CMK (cell line): Measurements from ENCODE around the gene NRP1.

Source experiments
- DNase-seq: peaks from one replicate; pipeline ENCODE4 v3.0.0-alpha.2; 2010; ENCODE audit warnings: low read depth

Gene NRP1

DNA sequence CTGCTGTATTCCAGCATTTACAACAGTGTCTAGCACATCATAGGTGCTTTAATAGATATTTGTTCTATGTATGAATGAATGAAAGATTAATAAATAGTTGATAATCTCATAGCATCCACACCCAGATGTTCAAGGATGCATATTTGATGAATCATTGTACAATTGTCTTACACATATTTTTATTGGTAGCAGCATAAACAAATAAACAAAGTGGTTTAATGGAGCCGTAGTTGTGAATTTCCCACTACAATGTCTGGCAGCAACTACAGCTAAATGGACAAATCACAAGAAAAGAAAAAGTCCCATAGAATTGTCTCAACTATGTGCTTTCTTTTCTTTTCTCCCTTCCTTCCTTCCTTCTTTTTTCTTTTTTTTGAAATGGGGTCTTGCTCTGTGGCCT, 150.8 kb downstream of the NRP1 start:
- no peak for DNase-seq

DNA sequence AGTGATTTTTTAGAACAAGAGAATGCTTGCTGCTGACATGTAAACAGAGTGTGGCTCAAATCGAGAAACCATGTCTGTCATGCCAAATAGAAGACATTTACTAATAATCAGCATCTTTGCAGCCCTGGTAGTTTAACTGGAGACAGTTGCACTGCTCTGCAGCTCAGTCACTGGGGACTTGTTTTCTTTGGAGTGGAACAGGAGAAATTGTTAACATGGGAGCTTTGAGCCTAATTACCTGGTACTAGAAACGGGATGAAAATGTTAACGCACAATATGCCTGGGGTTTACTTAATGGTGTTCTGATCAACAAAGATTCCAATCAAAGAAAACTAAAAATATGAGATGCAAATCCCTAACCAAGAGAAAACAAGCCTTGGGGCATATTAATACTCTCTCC, 153.5 kb downstream of the NRP1 start:
- DNase-seq, result no peak

DNA sequence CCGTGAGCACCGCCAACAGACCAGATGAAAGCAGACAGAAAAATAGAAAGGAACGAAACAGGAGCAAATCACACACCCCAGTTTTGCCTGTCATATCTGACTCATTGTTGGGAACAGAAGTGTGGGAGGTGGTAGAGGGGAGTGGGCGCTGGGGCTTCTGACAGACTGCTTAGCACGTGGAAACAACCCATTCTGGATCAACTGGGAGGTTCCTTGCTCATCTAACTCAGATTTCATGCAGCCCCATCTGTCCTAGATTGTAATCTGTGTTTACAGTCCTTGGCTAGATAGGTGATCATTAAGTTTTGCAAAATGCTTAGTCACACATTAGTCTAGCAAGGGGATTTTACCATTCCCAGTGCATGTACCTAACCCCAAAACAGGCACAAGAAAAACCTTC, 154.1 kb downstream of the NRP1 start:
- DNase-seq, result no peak

DNA sequence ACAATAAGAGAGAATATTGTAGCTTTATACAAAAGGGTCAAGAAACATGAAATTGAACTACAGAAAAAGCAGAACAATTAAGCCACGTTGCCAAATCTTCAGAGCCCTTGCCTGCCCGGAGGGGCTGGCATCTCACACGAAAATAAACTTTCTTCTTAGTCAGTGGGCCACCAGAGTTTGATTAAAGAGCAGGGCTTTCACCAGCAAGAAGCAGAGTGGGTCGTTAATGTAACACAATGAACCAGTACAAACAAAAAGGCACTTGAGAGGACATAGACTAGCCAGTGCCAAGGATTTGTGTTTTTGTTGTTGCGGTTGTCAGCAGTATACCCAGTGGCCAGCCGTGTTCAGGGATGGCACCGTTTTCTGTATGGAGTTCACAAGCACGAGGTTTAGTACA, 155.4 kb downstream of the NRP1 start:
- no peak for DNase-seq

DNA sequence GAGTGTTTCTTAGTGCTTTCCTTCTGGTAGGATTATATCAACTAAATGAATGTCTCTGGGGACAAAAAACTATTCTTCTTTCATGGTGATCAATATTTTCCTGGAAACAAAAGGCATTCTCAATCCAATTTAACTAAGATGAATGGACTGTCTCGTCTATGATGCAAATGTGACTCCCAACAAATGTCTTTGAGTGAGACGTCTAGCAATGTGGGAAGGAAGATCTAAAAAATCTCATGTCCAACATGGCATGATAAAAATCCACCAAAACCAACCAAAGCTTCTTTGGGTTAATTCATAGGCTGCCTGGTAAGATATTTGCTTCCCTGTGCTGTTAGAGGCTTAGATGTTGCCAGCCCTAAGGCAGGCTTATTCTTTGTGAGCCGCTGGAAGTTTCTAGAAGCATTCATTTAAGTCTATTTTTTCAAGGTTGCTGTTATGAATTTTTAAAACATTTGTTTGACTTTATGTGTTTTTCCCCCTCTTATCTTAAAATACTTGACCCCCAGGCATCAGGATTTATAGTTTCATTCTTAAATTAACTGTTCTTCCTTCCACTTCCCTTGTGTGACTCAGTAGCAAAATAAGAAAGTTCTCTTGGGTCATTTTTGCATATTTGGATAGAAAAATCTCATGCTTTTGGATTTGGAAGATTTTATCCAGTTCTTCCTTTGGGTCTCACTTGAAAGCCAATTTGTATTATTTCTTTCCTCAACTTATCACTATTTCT, 156.3 kb downstream of the NRP1 start:
- DNase-seq, result no peak

DNA sequence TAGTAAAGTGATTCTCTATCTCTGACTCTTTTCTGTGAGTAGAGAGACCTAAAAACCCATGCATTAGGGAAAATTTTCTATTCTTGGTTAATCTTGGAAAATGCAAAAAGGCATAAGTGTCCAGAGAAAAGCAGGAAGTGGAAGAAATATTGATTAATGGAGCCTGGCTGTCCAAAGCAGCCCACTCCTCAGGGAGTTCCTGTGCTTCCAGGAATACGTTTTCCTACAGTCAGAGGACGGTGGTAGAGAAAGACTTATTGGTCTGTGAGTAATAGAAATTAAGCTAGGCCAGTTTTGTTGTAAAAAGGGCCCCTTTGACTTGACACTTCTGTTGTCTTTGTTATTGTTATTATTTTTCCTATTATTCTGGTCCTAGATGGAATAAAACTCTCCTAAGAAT, 157.8 kb downstream of the NRP1 start:
- no peak for DNase-seq

DNA sequence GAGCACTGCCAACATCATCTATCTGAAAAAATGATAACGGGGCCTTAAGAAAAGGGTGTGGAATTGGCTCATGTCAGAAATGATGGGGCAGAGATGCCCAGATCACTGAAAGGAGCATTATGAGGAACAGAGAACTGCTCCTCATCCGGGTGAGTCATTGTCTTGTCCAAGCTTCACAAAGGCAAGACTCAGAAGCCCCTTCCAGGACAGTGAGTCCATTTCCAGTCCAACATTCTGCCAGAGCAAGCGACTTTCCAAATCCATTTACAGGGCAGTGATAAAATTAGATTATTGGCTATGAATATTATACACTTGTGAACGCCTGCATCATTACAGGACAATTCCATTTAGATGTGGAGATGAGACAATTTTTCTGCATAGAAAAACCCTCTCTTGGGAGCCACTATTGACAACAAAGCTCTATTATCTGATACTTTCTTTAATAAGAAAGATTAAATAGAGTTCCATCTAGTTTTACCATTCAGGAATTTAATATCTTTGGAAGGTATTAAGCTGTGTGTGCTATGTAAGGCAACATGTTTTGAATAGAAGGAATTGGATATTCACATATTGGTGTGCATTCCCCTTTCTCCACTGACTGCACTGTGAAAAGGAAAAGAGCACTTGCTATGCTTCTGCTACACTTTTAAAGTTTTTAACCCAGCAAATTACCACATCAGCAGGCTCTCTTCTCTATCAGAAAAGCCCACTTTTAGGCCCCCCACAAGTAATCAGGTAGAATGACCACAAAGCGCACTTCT, 159.6 kb downstream of the NRP1 start:
- DNase-seq, result no peak

DNA sequence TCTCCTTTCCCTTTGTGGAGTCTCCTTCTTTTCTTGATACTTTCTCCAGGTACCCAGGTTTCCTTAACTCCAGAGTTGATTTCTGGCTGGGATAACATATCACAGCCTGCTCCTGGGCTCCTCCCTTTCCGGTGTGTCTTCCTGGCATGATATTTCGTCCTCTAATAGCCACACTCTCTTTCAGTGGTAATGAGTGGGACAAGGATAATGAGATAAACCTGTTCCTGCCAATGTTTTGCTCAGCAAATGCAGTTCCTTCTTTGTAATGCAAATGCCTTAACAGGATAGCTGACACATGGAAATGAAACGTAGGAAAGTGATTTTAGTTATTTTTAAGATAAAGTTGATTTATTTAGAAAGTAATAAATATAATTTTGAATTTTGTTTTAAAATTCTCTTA, 168.6 kb downstream of the NRP1 start:
- no peak for DNase-seq

DNA sequence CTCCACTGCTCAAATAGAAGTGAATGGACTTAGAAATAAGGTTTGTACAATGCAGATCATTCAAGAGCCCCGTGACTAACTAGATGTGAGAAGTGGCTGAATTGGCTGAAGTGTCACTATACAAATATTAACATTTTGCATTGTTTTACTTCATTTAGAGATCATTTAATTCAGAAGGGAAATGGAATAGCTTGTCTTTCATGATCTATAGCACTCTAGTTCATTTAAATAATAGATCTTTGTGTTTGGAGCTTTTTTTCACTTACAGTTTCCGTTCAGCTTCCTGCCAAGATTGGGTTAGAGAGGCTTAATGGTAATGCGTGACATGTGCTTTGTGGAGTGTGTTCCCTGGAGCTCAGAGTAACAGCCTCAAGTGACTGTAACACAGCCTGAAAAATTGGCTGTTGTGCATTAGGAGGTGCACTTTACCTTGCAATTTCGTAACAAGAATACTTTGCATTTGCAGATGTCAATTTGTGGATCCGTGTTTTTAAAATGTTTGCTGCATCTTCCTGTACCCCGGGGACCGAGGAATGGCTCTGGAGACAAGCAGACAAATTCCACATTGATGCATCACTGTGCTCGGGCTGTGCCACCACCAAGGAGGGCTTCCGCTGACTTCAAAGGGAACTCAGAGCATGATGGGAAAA, 170.3 kb downstream of the NRP1 start:
- no peak for DNase-seq

DNA sequence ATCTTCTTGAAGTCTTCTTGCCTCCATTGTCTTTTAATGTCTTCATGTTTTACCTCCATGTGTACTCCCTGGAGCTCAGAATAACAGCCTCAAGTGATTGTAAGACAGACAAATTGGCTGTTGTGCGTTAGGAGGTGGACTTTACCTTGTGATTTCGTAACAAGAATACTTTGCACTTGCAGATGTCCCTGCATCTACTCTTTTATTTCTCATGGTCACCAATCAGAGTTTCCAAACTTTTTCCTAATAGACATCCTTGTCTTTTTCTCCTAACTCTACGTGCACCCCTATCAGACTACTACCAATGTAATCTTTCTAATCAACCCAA, 172.3 kb downstream of the NRP1 start:
- no peak for DNase-seq

DNA sequence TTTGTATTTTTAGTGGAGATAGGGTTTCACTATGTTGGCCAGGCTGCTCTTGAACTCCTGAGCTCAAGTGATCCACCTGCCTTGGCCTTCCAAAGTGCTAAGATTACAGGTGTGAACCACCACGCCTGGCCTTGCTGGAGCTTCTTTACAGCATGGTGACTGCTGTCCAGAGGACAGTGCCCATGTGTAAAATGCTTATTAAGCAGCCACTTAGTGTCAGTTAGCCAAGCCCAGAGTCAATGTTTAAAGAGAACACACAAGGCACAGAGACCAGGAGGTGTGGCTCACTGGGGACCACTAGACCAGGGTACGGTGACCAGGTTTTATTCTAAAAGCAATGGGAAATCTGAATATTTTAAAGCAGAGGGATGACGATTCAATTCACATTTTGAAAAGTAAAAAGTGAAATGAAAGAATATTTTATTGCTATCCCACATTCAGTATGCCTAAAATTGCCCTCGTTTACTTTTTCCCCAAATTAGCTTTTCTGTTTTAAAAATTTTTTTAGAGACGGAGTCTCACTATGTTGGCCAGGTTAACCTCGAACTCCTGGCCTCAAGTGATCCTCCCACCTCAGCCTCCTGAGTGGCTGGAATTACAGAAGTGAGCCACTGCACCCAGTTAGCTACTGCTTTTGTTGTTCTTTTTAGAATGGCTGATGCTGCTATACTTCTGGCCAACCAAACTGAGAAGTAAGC, 172.8 kb downstream of the NRP1 start:
- no peak for DNase-seq

DNA sequence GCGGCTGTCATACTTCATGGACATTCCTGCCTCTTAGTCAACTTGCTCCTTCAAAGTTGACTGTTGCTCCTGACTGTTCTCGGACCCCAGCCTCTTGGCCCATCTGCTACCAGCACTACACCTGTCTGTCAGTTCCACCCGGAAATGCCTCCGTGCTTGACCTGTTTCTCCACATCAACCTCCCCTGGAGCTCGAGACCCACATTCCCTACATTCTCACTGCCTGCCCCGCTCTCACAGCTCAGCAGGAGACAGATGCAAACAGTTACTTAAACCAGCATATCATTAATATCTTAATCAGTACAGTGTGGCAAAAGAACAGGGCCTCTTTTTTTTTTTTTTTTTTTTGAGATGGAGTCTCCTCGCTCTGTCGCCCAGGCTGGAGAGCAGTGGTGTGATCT, 174.3 kb downstream of the NRP1 start:
- no peak for DNase-seq

DNA sequence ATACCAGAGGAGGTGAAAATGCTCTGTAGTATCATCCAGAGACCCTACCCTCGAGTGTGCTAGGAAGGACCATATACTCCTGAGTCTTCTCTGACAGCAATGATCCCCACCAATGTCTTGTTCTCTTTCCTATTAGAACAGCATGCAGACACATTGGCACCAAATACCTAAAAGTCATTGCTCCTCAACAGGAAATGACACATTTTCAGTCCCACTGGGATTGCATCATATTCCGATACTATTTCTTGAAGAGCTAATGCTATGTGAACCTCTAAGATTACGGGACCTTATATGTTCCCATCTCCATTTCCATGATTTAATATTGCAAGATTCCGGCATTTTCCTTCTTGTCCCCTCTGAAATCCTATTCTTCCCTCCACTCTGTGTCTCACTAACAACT, 177.4 kb downstream of the NRP1 start:
- DNase-seq, result no peak

DNA sequence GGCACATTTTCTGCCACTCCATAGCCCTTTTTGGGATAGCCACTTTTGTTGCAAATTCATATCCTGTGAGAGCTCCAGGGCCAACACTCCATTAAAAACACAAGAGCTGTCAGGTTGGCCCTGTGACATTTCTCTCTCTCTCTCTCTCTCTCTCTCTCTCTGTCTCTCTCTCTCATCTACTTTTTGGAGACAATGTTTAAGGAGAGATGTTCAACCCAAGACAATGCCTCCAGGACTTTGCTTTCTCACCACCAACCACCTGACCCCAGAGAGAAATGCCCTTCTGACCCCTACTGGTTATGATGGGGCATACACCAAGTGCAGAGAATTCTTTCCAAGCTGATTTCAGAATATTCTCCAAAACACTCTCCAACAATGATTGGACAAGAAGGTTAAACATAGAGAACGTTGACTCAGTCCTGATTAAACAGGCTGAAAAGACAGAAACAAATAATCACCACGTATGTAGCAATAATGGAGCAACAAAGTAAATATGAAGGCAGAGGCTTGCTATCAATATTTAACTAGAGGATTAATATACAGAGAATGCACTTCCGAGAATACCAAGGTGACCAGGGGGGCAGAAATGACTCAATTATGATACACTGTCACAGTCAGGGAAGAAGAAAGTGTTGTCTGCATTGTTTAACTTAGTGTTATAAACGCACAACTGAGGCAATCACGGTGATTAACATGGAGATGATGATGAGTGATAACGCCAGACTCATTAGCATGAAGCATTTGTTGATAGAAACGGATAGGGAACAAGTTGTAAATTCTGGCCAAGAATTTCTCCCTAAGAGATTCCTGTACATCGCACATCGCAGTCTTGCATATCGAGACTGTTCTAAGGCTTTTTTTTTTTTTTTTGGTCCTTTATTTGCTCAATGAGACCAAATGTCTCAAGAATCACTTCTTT, 178.5 kb downstream of the NRP1 start:
- DNase-seq, result no peak

DNA sequence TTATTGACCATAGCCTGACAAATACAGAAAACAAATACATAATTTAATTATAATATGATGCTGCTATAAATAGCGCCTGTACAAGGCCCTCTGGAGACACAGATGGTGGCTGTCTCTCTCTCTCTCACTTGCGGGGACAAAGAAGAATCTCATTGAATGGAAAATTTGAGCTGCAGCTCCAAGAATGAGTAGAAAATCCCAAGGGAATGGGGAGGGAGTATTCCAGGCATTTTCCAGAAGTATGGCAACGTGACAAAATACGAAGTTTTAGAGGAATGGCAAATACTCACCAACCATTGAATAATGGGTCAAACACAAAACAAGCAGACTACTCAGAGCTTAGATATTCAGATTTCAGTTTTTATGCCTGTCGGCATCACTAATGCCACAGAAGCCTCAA, 179.9 kb downstream of the NRP1 start:
- DNase-seq, result no peak

DNA sequence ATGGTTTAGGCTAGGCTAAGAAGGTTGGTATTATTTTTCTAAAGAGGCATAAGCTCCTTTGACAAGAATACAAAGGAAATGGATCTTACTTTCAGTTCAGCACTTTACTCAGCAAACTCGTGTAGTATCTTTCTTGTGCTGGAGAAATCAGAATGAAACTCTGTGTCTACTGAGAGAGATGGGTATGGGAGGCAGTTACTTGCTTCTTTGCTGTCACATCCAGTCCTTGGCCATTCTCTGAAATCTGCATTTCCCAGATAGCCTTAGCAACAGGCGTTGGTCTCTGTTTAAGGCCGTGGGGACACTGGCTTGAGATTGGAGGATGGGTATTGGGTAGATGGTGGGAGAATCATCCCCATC, 180.5 kb downstream of the NRP1 start:
- DNase-seq, result no peak

DNA sequence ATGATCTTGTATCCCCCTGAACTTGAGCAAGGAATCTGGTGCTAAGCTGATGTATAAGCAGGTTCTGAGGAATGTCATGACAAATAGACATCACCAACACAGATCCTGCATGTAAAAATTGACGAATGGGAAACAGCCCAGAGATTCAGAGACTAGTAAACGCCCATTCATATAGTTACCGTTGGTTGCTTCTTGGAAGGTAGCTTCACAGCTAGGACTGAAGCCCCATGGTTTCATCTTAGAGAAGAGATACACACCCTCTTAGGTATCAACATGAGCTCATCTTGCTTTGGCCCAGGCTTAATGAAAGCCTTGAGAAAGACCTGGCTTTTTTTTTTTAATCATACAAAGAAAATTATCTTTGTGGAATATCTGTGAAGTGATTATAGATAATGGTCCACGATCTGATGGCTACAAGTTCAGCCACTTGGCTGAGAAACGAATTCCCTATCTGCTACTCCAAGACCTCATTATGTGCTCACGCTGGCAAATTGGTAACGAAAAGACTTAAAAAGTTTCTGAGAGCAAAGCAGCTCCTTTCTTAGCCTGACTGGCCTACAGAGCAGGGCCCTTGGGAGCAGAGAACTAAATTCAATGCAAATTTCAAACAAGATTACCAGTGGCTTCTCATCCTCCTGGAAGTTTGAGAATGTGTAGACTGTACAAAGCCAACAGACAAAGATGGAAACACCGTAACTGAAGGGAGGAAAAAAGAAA, 181.1 kb downstream of the NRP1 start:
- no peak for DNase-seq

DNA sequence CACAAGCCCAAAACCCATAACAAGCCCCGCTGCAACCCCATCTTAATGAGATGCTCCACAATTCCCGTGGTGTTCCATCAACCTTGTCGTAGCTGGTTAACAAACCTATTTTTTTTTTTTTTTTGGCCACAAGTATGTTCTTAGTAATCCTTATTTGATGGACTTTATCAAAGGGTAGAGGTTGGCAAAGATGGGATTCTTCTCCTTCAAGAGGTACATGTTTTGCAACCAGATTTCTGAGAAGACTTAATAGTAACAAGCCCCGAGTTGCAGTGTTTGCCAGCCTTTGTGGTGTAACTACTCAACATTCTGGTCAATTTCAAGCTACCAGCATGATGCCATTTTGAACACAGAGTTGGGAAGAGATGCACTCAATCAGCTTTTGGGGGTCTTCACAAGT, 181.7 kb downstream of the NRP1 start:
- no peak for DNase-seq

DNA sequence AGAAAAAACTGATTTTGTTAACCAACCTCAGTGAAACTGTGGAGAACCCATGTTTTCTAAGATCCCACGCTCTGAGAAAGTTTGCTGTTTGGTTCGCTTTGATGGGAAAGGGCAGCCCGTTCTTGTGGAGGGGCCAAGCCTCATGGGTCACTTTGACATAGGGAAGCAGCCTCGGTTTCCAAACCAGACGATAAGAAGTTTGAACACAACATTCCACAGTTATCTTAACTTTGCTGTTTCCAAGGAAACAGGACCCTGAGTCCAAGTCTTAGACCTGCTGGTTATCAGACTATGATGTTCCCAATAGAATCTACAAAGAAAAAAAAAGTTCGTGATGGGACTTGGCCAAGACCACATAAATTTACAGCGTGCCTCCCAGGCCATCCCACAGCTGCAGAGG, 182.3 kb downstream of the NRP1 start:
- DNase-seq, result no peak

DNA sequence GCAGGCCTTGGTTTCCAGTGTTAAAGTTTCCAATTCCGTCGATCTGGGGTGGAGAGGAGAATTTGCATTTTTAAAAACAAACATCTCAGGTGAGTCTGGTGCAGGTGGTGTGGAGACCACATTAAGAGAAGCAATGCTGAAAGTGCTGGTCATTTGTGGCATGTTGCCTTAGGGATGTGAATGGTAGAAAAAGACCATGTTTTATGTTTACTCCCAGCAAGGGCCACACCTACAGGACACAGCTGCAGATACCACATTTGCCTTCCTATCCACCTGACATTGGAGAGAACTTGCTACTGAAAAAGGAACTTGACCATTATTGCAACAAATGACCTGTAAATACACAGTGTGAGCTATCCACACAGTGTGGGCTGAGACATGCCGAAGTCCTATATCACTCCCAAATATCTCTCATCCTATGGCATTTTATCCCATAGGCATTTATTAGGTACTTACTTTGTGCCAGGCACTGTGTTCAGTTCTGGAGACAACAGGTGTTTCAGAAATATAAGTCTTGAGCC, 183.1 kb downstream of the NRP1 start:
- no peak for DNase-seq

DNA sequence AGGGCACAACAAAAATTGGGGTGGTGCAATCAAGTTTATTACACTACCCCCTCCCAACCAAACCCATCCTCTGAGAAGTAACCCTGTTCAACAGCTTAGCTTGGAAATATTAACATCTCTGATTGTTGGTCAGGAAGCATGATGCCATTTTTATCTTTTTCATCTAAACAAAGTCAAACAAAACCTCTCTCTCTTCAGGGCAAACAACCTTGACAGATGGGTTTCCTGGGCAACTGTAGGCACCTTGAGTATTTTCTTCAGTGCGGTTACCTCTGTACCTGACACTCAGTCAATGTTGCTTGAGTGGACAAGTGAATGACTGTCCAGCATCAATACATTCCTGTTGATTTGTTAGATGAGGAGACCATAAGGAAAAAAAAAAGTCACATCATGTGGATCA, 183.6 kb downstream of the NRP1 start:
- no peak for DNase-seq
